Fibroblast of the aortic adventitia (primary cell): ENCODE results near the gene AMN. TPM values are rescaled to one million over a fixed set of nuclear protein-coding genes. Genes with fewer than 3 reads are reported as not detected.

Experiments used
- DNase-seq: peaks from one replicate; pipeline ENCODE4 v3.0.0-alpha.2; 2010; ENCODE audit warnings: low read depth
- H3K4me3 ChIP-seq: 2 replicates; pipeline ENCODE4 v1.5.1; 2011; ENCODE audit warnings: low read depth, mild to moderate bottlenecking, control low read depth, low read length, moderate library complexity
- CTCF ChIP-seq: IDR thresholded peaks from 2 replicates; pipeline ENCODE4 v1.5.1; 2011; ENCODE audit warnings: mild to moderate bottlenecking, low read length, control low read depth, inconsistent platforms; ENCODE audit not compliant: insufficient read depth
- total RNA-seq: library from RNA; depleted of rRNA; stranded (reverse); fragments of >200 nt; gene quantifications from 2 replicates; pipeline ENCODE4 v1.2.3, GENCODE V29; 2012; ENCODE audit warnings: low replicate concordance

Gene AMN
- total RNA-seq, 1 donor = not detected

GRCh38 chr14:102958461-102958860 is 36.0 kb downstream of the AMN start:
- DNase-seq = no peak
- no peak overlapping the region for H3K4me3 ChIP-seq
- TF ChIP-seq CTCF = no peak

- DNase-seq = no peak
- no peak for TF ChIP-seq CTCF
- no peak overlapping the region for H3K4me3 ChIP-seq
Measured at GRCh38 chr14:102962111-102962627, 39.7 kb downstream of the AMN start.

- no peak for TF ChIP-seq CTCF
- no peak overlapping the region for H3K4me3 ChIP-seq
- DNase-seq = no peak
Measured at GRCh38 chr14:102964152-102964730, 41.8 kb downstream of the AMN start.

- TF ChIP-seq CTCF = no peak
- no peak for DNase-seq
- no peak overlapping the region for H3K4me3 ChIP-seq
Measured at GRCh38 chr14:102965282-102965681, 42.8 kb downstream of the AMN start.

GRCh38 chr14:102965971-102966655 is 43.6 kb downstream of the AMN start:
- no peak for TF ChIP-seq CTCF
- no peak overlapping the region for H3K4me3 ChIP-seq
- DNase-seq = no peak

- H3K4me3 ChIP-seq = no peak overlapping the region
- no peak for TF ChIP-seq CTCF
- DNase-seq = no peak
Measured at GRCh38 chr14:102966681-102967505, 44.4 kb downstream of the AMN start.
